NT2/D1 (cell line): Measurements from ENCODE around the gene LPP.

Source experiments
- DNase-seq: peaks from one replicate; pipeline ENCODE4 v3.0.0-alpha.2; 2011; ENCODE audit warnings: low read depth, low spot score
- H3K27me3 ChIP-seq: 2 replicates; pipeline ENCODE4 v1.6.0; 2011; ENCODE audit warnings: mild to moderate bottlenecking; ENCODE audit not compliant: insufficient read length, insufficient read depth
- H3K36me3 ChIP-seq: 2 replicates; pipeline ENCODE4 v1.6.1; 2011; ENCODE audit warnings: mild to moderate bottlenecking, low read length, mixed read lengths; ENCODE audit not compliant: insufficient read depth, insufficient read length
- H3K4me1 ChIP-seq: 2 replicates; pipeline ENCODE4 v1.5.1; 2011; ENCODE audit not compliant: insufficient read depth, insufficient read length
- H3K4me3 ChIP-seq: 2 replicates; pipeline ENCODE4 v1.5.1; 2011; ENCODE audit warnings: low read depth; ENCODE audit not compliant: insufficient read length
- H3K9ac ChIP-seq: 2 replicates; pipeline ENCODE4 v1.6.0; 2011; ENCODE audit warnings: low read depth; ENCODE audit not compliant: insufficient read length
- H3K9me3 ChIP-seq: 2 replicates; pipeline ENCODE4 v1.5.1; 2011; ENCODE audit warnings: mild to moderate bottlenecking, low read length; ENCODE audit not compliant: insufficient read depth
- SUZ12 ChIP-seq: IDR thresholded peaks from 2 replicates; pipeline ENCODE4 v1.6.1; 2011; ENCODE audit not compliant: insufficient read length, insufficient read depth; ENCODE audit errors: extremely low read depth
- YY1 ChIP-seq: IDR thresholded peaks from 2 replicates; pipeline ENCODE4 v1.6.1; 2011; ENCODE audit not compliant: insufficient read length, insufficient read depth
- ZNF274 ChIP-seq: IDR thresholded peaks from 2 replicates; pipeline ENCODE4 v1.6.1; 2011; ENCODE audit warnings: mild to moderate bottlenecking, low read depth, low read length

LPP gene

GRCh38 chr3:188931036-188931435 lies 777.1 kb downstream of the LPP start:
- Histone ChIP-seq H3K36me3 (no peaks in the 10 kb centered on the region), H3K9me3 (no peaks in the 10 kb centered on the region), H3K27me3 (no peaks in the 10 kb centered on the region), H3K4me3 (no peak overlapping the region), H3K4me1 (no peaks in the 10 kb centered on the region), H3K9ac (no peak overlapping the region)
- no peak for DNase-seq
- TF ChIP-seq ZNF274 (no peak), YY1 (no peak), SUZ12 (no peak)

- Histone ChIP-seq H3K27me3 (no peaks in the 10 kb centered on the region), H3K9me3 (no peaks in the 10 kb centered on the region), H3K9ac (no peak overlapping the region), H3K36me3 (no peaks in the 10 kb centered on the region), H3K4me3 (no peak overlapping the region), H3K4me1 (no peaks in the 10 kb centered on the region)
- TF ChIP-seq SUZ12 = no peak
- no peak for TF ChIP-seq YY1
- no peak for TF ChIP-seq ZNF274
- no peak for DNase-seq
Measured at GRCh38 chr3:188931531-188931930, 777.6 kb downstream of the LPP start.

GRCh38 chr3:188934989-188935388 lies 781.0 kb downstream of the LPP start:
- TF ChIP-seq SUZ12 (no peak), YY1 (no peak), ZNF274 (no peak)
- H3K27me3 ChIP-seq = no peaks in the 10 kb centered on the region
- H3K4me1 ChIP-seq = no peaks in the 10 kb centered on the region
- H3K4me3 ChIP-seq = no peak overlapping the region
- no peaks in the 10 kb centered on the region for H3K36me3 ChIP-seq
- DNase-seq = no peak
- no peaks in the 10 kb centered on the region for H3K9me3 ChIP-seq
- H3K9ac ChIP-seq = no peak overlapping the region

GRCh38 chr3:188936597-188937107 lies 782.7 kb downstream of the LPP start:
- no peak overlapping the region for H3K9ac ChIP-seq

GRCh38 chr3:188937389-188937788 lies 783.4 kb downstream of the LPP start:
- no peak for TF ChIP-seq SUZ12
- no peak for TF ChIP-seq YY1
- TF ChIP-seq ZNF274 = no peak
- no peaks in the 10 kb centered on the region for H3K27me3 ChIP-seq
- no peaks in the 10 kb centered on the region for H3K4me1 ChIP-seq
- DNase-seq = peak; percentile 52
- H3K36me3 ChIP-seq = no peaks in the 10 kb centered on the region
- no peak overlapping the region for H3K4me3 ChIP-seq
- no peaks in the 10 kb centered on the region for H3K9me3 ChIP-seq
- H3K9ac ChIP-seq = no peak overlapping the region

More at GRCh38 chr3:188936597-188937107, 782.7 kb downstream of the LPP start:
- H3K27me3 ChIP-seq = no peaks in the 10 kb centered on the region
- no peaks in the 10 kb centered on the region for H3K4me1 ChIP-seq
- no peaks in the 10 kb centered on the region for H3K9me3 ChIP-seq
- TF ChIP-seq YY1 (no peak), SUZ12 (no peak), ZNF274 (no peak)
- DNase-seq = no peak
- no peak overlapping the region for H3K4me3 ChIP-seq
- H3K36me3 ChIP-seq = no peaks in the 10 kb centered on the region

GRCh38 chr3:188938999-188939398 lies 785.0 kb downstream of the LPP start:
- no peaks in the 10 kb centered on the region for H3K9me3 ChIP-seq
- H3K4me1 ChIP-seq = no peaks in the 10 kb centered on the region
- TF ChIP-seq YY1 (no peak), SUZ12 (no peak), ZNF274 (no peak)
- DNase-seq = no peak
- H3K4me3 ChIP-seq = no peak overlapping the region
- H3K9ac ChIP-seq = no peak overlapping the region
- H3K27me3 ChIP-seq = no peaks in the 10 kb centered on the region
- no peaks in the 10 kb centered on the region for H3K36me3 ChIP-seq

- Histone ChIP-seq H3K9ac (no peak overlapping the region), H3K36me3 (no peaks in the 10 kb centered on the region), H3K4me1 (no peaks in the 10 kb centered on the region), H3K9me3 (no peaks in the 10 kb centered on the region), H3K27me3 (no peaks in the 10 kb centered on the region), H3K4me3 (no peak overlapping the region)
- TF ChIP-seq SUZ12 (no peak), YY1 (no peak), ZNF274 (no peak)
- DNase-seq = no peak
Measured at GRCh38 chr3:188939814-188940572, 786.0 kb downstream of the LPP start.
